ENCODE measurements around the gene NRG4.

DNA sequence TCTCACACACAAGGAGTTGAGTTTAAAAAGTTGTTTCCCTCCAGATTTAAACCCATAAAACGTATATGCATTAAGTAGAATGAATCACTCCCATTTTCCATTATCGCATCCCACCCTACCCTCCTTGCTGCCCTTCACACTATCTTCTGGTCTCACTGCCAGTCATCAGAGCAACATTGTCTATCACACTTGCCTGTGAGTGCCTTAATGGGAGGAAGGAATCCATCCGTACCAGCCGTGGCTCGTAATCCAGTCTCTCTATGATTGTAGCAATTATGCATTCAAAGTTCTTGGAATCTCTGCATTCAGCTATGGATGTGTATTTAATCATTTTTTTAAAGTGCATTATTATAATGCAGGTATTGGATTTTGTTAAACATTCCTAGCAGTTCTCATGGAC lies 49.5 kb upstream of the NRG4 start:
- TF ChIP-seq EZH2phosphoT487 (IDR thresholded peaks at IDR 0.05), result no peak
- TF ChIP-seq EZH2 (IDR thresholded peaks at IDR 0.05), result no peak
- TF ChIP-seq, protein P1, sequence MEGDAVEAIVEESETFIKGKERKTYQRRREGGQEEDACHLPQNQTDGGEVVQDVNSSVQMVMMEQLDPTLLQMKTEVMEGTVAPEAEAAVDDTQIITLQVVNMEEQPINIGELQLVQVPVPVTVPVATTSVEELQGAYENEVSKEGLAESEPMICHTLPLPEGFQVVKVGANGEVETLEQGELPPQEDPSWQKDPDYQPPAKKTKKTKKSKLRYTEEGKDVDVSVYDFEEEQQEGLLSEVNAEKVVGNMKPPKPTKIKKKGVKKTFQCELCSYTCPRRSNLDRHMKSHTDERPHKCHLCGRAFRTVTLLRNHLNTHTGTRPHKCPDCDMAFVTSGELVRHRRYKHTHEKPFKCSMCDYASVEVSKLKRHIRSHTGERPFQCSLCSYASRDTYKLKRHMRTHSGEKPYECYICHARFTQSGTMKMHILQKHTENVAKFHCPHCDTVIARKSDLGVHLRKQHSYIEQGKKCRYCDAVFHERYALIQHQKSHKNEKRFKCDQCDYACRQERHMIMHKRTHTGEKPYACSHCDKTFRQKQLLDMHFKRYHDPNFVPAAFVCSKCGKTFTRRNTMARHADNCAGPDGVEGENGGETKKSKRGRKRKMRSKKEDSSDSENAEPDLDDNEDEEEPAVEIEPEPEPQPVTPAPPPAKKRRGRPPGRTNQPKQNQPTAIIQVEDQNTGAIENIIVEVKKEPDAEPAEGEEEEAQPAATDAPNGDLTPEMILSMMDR (IDR thresholded peaks at IDR 0.05), result no peak
